SKM-1 (cell line): ENCODE data around the gene IMMT.
A peak's percentile ranks its signal among the peaks of the same experiment; 100 is the strongest.

Experiments
- DNase-seq: peaks from one replicate; lab custom pipeline; 2025; ENCODE audit not compliant: unreplicated experiment; lab: John Stamatoyannopoulos, UW

The IMMT gene

GRCh38 chr2:86143926-86144685 is 51.2 kb downstream of the IMMT start:
- DNase-seq: no peak

GRCh38 chr2:86143307-86143706 is 52.0 kb downstream of the IMMT start:
- DNase-seq: peak; percentile 20

- DNase-seq: no peak
These were observed 52.6 kb downstream of the IMMT start for GRCh38 chr2:86142436-86143257.

- DNase-seq: no peak
These were observed 54.3 kb downstream of the IMMT start for GRCh38 chr2:86140969-86141392.

DNA sequence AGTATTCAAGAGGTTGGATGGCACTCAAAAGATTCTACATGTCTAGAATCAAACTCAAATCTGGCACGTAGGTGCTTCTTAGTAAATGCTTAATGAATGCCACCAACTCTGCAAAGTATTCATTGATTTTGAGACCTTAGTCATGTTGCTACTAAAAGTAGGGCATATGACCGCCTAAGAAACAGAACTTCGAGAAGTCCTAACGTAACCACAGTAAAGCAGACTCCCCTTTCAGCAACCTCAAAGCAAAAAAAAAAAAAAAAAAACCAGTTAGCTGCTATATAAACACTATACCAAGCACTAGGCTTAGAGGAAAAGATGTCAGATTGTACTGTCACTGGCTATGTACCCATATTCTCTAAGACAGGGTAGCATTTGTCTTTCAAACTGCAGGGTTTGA is 55.3 kb downstream of the IMMT start:
- no peak for DNase-seq

- no peak for DNase-seq
These were observed 56.3 kb downstream of the IMMT start for GRCh38 chr2:86138736-86139625.

DNA sequence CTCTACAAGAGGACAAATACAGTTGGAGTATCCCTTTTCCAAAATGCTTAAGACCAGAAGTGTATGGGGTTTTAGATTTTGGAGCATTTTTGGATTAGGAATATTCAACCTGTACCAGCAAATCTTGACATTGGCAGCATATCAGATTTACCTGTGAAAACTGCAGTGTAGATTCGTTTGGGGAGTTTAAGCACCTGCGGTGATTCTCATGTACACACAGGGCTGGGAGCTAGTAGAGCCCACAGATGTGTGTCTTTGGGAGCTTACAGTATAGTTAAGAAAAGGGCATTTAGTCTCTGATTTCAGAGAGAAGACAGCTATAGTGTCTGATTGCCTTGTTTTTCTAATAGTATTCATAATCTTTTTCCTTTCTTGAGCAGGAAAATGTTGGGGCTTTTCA is 59.1 kb downstream of the IMMT start:
- no peak for DNase-seq

DNA sequence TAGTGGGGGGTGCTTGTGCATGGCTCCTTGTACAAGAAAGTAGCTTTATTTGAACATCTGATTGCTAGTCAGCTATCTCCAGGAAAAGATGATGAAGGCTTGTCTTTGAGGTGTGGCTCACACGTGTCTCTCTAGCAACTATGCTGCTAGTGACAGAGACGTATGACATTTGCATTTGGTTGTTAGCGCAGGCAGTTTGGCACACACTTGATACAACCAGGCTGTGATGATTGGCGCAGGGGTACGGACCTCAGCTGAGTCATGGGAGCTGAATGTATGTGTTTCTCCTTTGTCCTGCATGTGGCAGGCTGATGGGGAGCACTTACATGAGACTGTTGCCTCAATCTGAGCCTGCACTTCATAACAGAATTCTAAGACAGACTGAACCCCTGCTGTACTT is 59.6 kb downstream of the IMMT start:
- no peak for DNase-seq

DNA sequence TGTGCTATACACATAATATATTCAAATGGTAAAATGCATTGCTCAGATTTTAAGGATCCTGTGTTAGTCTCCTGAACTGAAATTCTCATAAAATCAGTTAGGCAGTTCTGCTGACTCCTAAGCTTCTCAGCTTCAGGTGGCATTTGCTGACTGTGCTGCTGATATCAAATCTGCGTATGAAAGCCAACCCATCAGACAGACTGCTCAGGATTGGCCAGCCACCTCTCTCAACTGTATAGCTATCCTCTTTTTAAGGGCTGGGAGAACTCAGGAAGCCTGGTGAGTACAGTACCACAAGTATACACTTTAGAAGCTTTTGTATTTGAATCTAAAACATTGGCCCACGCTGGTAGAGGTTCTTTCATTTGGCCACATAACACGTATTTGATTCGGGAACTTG is 60.6 kb downstream of the IMMT start:
- DNase-seq: no peak

GRCh38 chr2:86124683-86125082 is 70.6 kb downstream of the IMMT start:
- no peak for DNase-seq

GRCh38 chr2:86123328-86123925 is 71.8 kb downstream of the IMMT start:
- DNase-seq: no peak

GRCh38 chr2:86118130-86118529 is 77.1 kb downstream of the IMMT start:
- no peak for DNase-seq

- no peak for DNase-seq
These were observed 88.2 kb downstream of the IMMT start for GRCh38 chr2:86107031-86107430.

GRCh38 chr2:86105969-86106945 is 89.0 kb downstream of the IMMT start, which contains the start of gene PTCD3:
TSS of gene PTCD3 (plus strand) at chr2:86106235. CDS start at chr2:86106248, 13 bp downstream.
- DNase-seq: peak; percentile 99

- peak; percentile 99 for DNase-seq
These were observed 89.9 kb downstream of the IMMT start, which contains the start of gene POLR1A for GRCh38 chr2:86105252-86105968. TSS of gene POLR1A (minus strand) at chr2:86105886. CDS start at chr2:86105776, 110 bp downstream.

GRCh38 chr2:86102157-86102556 is 93.1 kb downstream of the IMMT start:
- DNase-seq: no peak

DNA sequence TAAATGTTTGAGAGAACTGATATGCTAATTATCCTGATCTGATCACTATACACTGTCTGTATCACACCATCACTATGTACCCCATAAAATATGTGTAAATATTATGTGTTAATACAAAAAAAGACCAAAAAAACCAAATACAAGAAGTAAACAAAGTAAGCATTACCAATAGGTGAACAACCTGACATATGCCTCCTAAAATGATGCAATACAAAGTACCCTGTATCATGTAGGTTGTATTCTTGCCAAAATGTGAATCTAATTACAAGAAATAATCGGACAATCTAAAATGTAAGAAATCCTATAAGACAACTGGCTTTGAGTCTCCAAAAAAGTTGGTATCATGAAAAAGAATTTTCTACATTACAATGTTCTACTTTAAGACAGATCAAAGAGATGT is 97.3 kb downstream of the IMMT start:
- no peak for DNase-seq

GRCh38 chr2:86097114-86097896 is 98.0 kb downstream of the IMMT start:
- no peak for DNase-seq
